GM20000 (cell line): ENCODE results near the gene ME3.

Source experiments
- DNase-seq: peaks from one replicate; pipeline ENCODE4 v3.0.0; 2012; ENCODE audit warnings: low spot score
- CTCF ChIP-seq: IDR thresholded peaks from 2 replicates; pipeline ENCODE4 v1.5.1; 2012; ENCODE audit warnings: mild to moderate bottlenecking, control low read depth; ENCODE audit errors: extremely low read depth, missing control alignments

ME3 gene

GRCh38 chr11:86702220-86702983 is 30.0 kb upstream of the ME3 start:
- no peak for DNase-seq
- no peak for TF ChIP-seq CTCF

- DNase-seq, result no peak
- no peak for TF ChIP-seq CTCF
Observed at GRCh38 chr11:86699040-86699791, 26.8 kb upstream of the ME3 start.

GRCh38 chr11:86698639-86699038 is 26.2 kb upstream of the ME3 start:
- DNase-seq, result no peak
- TF ChIP-seq CTCF, result no peak

- no peak for DNase-seq
- no peak for TF ChIP-seq CTCF
Observed at GRCh38 chr11:86696451-86696850, 24.0 kb upstream of the ME3 start.

GRCh38 chr11:86696004-86696403 is 23.6 kb upstream of the ME3 start:
- DNase-seq, result no peak
- no peak for TF ChIP-seq CTCF

GRCh38 chr11:86695373-86695772 is 23.0 kb upstream of the ME3 start:
- DNase-seq, result no peak
- no peak for TF ChIP-seq CTCF

GRCh38 chr11:86693518-86693917 is 21.1 kb upstream of the ME3 start:
- TF ChIP-seq CTCF, result no peak
- DNase-seq, result no peak
